Muscle layer of colon (tissue), 2 donors: ENCODE results near the gene SLC22A16.
"Not testable (repeated sequence)": the region's sequence is repeated elsewhere in the genome, so short reads cannot be mapped to it uniquely, and the experiment has no call there.

ENCODE experiments used
- H3K27ac ChIP-seq: one replicate; pipeline ENCODE4 v1.7.0; 2013; ENCODE audit warnings: low read depth, mild to moderate bottlenecking, low read length, moderate library complexity
- H3K27me3 ChIP-seq, 2 donors: one replicate each; pipeline ENCODE4 v1.7.0; 2013; ENCODE audit warnings: low read length in 2 of 2, mild to moderate bottlenecking in 2 of 2; ENCODE audit not compliant: insufficient read depth in 2 of 2, control insufficient read depth in 1 of 2
- H3K36me3 ChIP-seq: one replicate; pipeline ENCODE4 v1.7.0; 2013; ENCODE audit warnings: mild to moderate bottlenecking, low read length; ENCODE audit not compliant: insufficient read depth
- H3K4me1 ChIP-seq: one replicate; pipeline ENCODE4 v1.7.0; 2013; ENCODE audit warnings: mild to moderate bottlenecking, low read length; ENCODE audit not compliant: insufficient read depth
- H3K4me3 ChIP-seq, 2 donors: one replicate each; pipeline ENCODE4 v1.7.0; 2013; ENCODE audit warnings: low read length in 2 of 2, low read depth in 1 of 2, mild to moderate bottlenecking in 1 of 2, moderate library complexity in 1 of 2
- H3K9ac ChIP-seq: one replicate; pipeline ENCODE4 v1.7.0; 2013; ENCODE audit warnings: low read length
- H3K9me3 ChIP-seq: one replicate; pipeline ENCODE4 v1.7.0; 2013; ENCODE audit warnings: mild to moderate bottlenecking, low read length
- donor health status: abdominal sarcoma.
- donor health status: Adenocarcinoma of cecum.

SLC22A16 gene

DNA sequence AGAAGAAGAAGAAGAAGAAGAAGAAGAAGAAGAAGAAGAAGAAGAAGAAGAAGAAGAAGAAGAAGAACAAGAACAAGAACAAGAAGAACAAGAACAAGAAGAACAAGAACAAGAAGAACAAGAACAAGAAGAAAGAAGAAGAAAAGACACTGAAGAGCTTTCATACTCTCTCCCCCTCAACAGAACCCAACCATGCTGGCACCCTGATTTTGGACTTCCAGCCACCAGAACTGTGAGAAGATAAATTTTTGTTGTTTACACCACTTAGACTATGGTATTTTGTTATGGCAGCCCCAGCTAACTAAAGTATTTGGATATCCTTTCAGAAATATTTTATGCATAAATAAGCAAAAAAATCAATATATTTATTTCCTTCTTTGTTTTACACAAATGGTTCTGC lies 36.1 kb upstream of the SLC22A16 start:
- H3K4me3 ChIP-seq, H3K36me3 ChIP-seq, H3K27me3 ChIP-seq, H3K4me1 ChIP-seq, H3K9ac ChIP-seq, H3K9me3 ChIP-seq, H3K27ac ChIP-seq: not testable (repeated sequence)

DNA sequence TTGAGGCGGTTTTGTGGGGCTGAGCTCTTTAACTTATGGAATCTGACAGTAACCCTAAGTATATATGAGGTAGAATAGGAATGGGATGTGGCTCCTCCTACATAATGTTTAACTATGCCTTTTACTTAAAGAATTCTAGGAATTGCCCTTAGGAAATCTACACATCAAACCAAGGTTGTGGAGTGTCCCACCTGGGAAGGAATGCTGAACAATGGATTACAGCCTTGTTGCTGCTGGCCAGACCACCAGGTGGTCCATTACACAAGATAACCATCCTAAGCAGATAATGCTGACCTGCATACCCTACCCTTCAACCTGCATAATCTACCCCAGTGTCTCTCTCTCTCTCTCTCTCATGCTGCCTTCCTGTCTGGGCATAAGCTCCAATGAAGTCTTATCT lies 35.0 kb upstream of the SLC22A16 start:
- H3K9ac ChIP-seq, result no peak overlapping the region
- no peaks in the 10 kb centered on the region for H3K9me3 ChIP-seq
- H3K4me3 ChIP-seq, result no peak overlapping the region
- H3K4me1 ChIP-seq, result no peaks in the 10 kb centered on the region
- no peak overlapping the region for H3K27ac ChIP-seq
- no peaks in the 10 kb centered on the region for H3K27me3 ChIP-seq
- H3K36me3 ChIP-seq, result no peaks in the 10 kb centered on the region

DNA sequence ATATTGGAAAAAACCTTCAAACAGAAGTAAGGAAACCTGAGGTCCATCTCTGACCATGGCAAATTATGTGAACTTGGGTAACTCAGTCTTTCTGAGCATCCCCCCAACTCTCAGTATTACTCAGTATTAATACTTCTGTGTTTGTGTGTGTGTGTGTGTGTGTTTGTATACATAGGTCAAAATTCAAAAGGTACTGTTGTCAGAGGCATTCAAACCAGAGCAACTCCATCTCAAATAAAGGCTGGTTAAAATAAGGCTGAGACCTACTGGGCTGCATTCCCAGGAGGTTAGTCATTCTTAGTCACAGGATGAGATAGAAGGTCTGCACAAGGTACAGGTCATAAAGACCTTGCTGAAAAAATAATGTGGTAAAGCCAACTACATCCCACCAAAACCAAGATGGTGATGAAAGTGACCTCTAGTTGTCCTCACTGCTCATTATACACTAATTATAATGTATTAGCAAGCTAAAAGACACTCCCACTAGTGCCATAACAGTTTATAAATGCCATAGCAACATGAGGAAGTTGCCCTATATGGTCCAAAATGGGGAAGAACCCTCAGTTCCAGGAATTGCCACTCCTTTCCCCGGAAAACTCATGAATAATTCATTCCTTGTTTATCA lies 33.3 kb upstream of the SLC22A16 start:
- H3K4me3 ChIP-seq, result no peak overlapping the region
- no peaks in the 10 kb centered on the region for H3K36me3 ChIP-seq
- no peaks in the 10 kb centered on the region for H3K9me3 ChIP-seq

DNA sequence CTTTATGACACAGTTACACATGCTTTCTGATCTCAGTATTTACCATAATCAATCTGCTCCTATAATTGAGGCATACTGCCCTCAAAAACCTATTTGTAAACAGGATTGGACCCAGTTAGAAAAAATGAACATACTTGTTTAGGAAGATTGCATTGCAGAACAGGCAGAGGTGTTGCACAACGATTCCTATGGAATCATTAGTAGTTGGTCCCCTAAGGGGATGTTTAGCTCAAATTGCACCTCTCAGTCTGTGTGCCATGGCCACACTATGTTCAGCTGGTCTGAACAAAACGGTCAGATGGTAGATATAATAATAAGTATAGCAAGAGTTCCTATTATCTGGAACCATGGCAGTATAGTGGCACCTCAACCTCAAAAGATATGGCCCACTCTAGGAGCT lies 28.5 kb upstream of the SLC22A16 start:
- not testable (repeated sequence) for H3K27ac ChIP-seq, H3K9ac ChIP-seq, H3K9me3 ChIP-seq, H3K36me3 ChIP-seq, H3K27me3 ChIP-seq, H3K4me1 ChIP-seq, H3K4me3 ChIP-seq

More for the DNA sequence above, 33.3 kb upstream of the SLC22A16 start:
- Histone ChIP-seq H3K27ac (no peak overlapping the region), H3K27me3 (no peaks in the 10 kb centered on the region), H3K4me1 (no peaks in the 10 kb centered on the region), H3K9ac (no peak overlapping the region)

DNA sequence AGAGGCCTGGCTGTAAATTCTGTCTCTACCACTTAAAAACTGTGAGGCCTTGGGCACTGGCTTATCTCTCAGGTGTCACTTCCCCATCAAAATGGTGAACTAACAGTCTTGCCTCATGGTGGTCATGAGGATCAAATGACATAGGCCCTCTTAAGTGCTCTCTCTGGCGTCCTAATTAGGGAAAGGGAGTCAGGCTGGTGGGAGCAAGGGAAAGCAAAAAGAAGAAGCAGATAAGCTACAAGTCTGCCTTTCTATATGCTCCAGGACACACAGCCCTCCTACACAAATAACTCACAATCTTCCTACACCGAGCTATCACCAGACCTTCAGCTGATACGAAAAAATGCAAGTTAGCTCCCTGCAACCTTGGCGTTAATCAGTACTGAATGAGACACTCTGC lies 19.5 kb upstream of the SLC22A16 start:
- Histone ChIP-seq H3K4me3 (no peak overlapping the region), H3K4me1 (no peaks in the 10 kb centered on the region), H3K36me3 (no peaks in the 10 kb centered on the region), H3K9ac (no peak overlapping the region), H3K27me3 (no peaks in the 10 kb centered on the region), H3K27ac (no peak overlapping the region), H3K9me3 (no peaks in the 10 kb centered on the region)

DNA sequence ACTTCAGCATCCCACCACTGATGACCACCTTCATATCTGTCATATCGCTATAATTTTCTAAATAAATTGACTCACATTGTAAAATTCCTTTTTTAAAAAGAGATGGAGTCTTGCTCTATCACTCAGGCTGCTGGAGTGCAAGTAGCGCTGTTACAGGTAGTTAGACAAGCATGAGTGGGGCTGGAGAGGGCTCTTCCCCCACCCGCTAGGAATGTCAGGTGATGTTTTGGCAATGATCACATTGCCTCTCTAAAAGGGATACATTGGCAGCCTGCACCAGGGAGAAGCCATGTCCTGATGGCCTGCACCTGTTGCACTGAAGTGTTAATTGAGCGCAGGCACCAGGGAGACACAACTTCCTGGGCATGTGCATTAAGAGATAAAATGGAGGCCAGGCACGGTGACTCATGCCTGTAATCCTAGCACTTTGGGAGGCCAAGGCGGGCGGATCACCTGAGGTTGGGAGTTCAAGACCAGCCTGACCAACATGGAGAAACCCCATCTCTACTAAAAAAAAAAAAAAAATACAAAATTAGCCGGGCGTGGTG lies 16.9 kb upstream of the SLC22A16 start:
- Histone ChIP-seq H3K4me3 (no peak overlapping the region), H3K27me3 (no peaks in the 10 kb centered on the region), H3K9me3 (no peaks in the 10 kb centered on the region), H3K36me3 (no peaks in the 10 kb centered on the region), H3K4me1 (no peaks in the 10 kb centered on the region), H3K27ac (no peak overlapping the region), H3K9ac (no peak overlapping the region)

DNA sequence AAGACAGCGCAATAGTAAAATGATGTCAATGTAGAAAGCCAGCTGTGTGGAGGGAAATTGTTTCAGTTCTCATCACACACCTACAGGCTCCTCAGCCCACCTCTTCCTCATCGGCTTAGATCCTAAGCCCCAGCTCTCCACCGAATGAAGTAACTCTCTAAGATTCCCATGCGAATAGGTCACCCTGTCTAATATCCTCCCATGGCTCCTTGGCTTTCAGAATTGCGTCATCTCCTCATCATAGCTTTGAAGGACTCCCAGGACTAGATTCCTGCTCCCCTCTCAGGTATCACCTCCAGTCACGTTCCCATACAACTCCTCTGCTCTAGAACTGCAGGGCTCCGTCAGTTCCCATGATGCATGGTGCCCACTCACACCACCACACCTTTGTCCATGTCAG lies 16.2 kb upstream of the SLC22A16 start:
- no peaks in the 10 kb centered on the region for H3K4me1 ChIP-seq

DNA sequence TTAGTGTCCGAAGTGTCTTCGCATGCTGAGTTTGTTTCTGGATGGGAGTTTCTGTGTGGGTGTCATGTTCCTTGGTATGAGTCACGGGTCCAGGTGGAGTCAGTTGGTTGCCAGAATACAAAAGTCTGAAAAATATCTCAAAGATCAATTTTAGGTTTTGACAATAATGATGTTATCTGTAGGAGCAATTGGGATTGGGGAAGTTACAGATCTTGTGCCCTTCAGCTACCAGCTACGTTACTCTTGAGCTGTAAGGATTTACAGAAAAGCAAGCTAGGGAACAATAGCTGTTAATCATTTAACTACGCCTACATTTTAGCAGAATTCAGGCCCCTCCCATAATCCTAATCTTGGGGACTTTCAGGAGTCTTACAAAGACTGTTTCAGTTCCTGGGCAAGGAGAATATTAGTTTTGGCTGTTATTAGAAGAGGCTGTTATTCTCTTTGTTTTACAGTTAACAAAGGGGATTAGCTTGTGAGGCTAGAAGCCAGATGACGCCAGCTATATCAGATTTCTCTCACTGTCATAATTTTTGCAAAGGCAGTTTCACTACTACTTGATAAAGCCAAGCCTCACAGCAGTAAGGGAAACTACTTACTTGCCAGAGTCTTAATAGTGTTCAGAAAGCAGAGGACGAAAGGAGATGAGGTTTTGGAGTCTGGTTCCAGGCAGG lies 15.4 kb upstream of the SLC22A16 start:
- Histone ChIP-seq H3K9me3 (no peaks in the 10 kb centered on the region), H3K27me3 (no peaks in the 10 kb centered on the region), H3K4me3 (no peak overlapping the region), H3K36me3 (no peaks in the 10 kb centered on the region), H3K4me1 (no peaks in the 10 kb centered on the region), H3K27ac (no peak overlapping the region), H3K9ac (no peak overlapping the region)

More for the DNA sequence above, 16.2 kb upstream of the SLC22A16 start:
- Histone ChIP-seq H3K9me3 (no peaks in the 10 kb centered on the region), H3K27me3 (no peaks in the 10 kb centered on the region), H3K27ac (no peak overlapping the region), H3K4me3 (no peak overlapping the region), H3K9ac (no peak overlapping the region), H3K36me3 (no peaks in the 10 kb centered on the region)

DNA sequence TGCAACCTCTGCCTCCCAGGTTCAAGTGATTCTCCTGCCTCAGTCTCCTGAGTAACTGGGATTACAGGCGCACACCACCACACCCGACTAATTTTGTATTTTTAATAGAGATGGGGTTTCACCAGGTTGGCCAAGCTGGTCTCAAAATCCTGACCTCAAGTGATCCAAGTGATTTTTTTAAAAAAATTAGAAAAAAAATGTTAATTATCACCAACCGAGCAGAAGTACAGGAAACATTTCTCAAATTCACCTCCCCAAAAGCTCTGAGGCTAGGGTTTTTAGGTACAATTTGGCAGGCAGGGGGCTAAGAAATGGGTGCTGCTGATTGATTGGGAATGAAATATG lies 14.9 kb upstream of the SLC22A16 start:
- H3K27ac ChIP-seq, result no peak overlapping the region
- H3K4me1 ChIP-seq, result no peaks in the 10 kb centered on the region
- no peaks in the 10 kb centered on the region for H3K27me3 ChIP-seq
- no peaks in the 10 kb centered on the region for H3K36me3 ChIP-seq
- no peak overlapping the region for H3K4me3 ChIP-seq
- no peak overlapping the region for H3K9ac ChIP-seq
- H3K9me3 ChIP-seq, result no peaks in the 10 kb centered on the region

DNA sequence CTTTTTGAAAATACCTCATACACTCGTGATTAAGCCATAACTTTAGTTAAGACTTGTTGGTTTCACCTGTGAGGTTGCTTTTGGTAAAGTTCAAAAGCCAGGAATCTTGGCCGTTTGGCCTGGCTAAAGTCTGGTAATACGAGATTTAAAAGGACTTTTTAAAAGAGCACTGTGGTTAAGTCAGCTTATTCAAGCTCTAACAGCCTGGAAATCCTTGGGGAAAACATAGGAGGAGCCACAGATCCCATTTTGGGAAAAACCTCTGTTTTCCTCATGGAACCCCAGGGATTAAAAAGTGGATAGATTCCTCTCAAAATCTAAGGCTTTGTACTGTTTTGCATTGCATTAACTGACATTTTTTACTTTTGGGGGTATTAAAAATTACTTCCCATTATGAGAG lies 13.7 kb upstream of the SLC22A16 start:
- Histone ChIP-seq H3K36me3 (no peaks in the 10 kb centered on the region), H3K27me3 (no peaks in the 10 kb centered on the region), H3K4me1 (no peaks in the 10 kb centered on the region), H3K9ac (no peak overlapping the region), H3K9me3 (no peaks in the 10 kb centered on the region), H3K27ac (no peak overlapping the region), H3K4me3 (no peak overlapping the region)

DNA sequence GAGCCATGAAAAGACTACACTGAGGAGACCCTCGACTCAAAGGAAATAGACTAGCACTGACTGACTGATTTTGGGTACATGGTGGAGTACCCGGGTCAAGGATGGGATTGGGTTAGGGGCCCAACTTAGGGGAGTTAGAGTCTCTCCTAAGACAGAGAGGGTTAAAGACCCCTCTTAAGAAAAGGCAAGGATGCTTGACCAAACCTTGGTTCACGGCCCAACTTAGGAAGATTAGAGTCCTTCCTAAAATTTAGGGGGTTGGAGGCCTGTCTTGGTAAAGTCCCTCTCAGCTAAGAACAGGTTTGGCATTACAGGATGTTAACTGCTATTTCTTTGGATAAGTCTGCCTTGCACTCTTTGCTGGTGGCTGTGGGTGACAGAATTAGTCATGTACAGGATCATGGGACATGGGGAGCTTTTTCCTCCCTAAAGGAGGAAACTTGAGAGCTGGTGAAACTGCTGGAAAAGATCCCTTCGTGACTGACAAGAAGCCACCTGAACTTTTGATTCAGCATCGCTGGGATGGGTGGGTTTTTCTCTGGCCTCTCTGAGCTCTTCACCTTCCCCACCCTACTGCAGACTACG lies 12.3 kb upstream of the SLC22A16 start:
- no peaks in the 10 kb centered on the region for H3K36me3 ChIP-seq
- no peaks in the 10 kb centered on the region for H3K27me3 ChIP-seq
- H3K4me3 ChIP-seq, result no peak overlapping the region

DNA sequence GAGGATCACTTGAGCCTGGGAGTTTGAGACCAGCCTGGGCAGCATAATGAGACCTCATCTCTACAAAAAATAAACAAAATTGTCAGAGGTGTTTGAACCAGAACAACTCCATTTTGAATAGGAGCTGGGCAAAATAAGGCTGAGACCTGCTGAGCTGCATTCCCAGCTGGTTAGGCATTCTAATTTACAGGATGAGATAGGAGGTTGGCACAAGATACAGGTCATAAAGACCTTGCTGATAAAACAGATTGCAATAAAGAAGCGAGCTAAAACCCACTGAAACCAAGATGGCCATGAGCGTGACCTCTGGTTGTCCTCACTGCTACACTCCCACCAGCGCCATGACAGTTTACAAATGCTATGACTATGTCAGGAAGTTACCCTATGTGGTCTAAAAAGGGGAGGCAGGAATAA lies 11.6 kb upstream of the SLC22A16 start:
- H3K36me3 ChIP-seq, H3K27ac ChIP-seq, H3K9ac ChIP-seq, H3K9me3 ChIP-seq, H3K4me1 ChIP-seq, H3K4me3 ChIP-seq, H3K27me3 ChIP-seq: not testable (repeated sequence)

More for the DNA sequence above, 12.3 kb upstream of the SLC22A16 start:
- Histone ChIP-seq H3K27ac (no peak overlapping the region), H3K4me1 (no peaks in the 10 kb centered on the region), H3K9ac (no peak overlapping the region), H3K9me3 (no peaks in the 10 kb centered on the region)
